DMS 273 treated with DMSO at 0.1 percent for 48 hours (cell line): ENCODE data around the gene CEP104.

Source experiments
- DNase-seq: peaks from one replicate; lab custom pipeline; 2025; lab: John Stamatoyannopoulos, UW

Gene CEP104

GRCh38 chr1:3856923-3857790 lies at the start of gene CEP104, which contains the start of gene DFFB:
Gene CEP104, minus strand, starts transcription at chr1:3857211. Its CDS starts 4,804 bp downstream, at chr1:3852407.
Gene DFFB, plus strand, starts transcription at chr1:3857476. Its CDS starts 128 bp downstream, at chr1:3857604.
- peak; percentile 94 for DNase-seq

- no peak for DNase-seq
Observed at GRCh38 chr1:3906672-3907020, 49.6 kb upstream of the CEP104 start.

GRCh38 chr1:3905953-3906671 lies 49.1 kb upstream of the CEP104 start:
- DNase-seq: no peak

GRCh38 chr1:3905266-3905952 lies 48.4 kb upstream of the CEP104 start:
- DNase-seq: no peak

- DNase-seq: no peak
Observed at GRCh38 chr1:3904843-3905185, 47.8 kb upstream of the CEP104 start.

- DNase-seq: no peak
Observed at GRCh38 chr1:3904006-3904842, 47.2 kb upstream of the CEP104 start.

- DNase-seq: no peak
Observed at GRCh38 chr1:3903141-3904005, 46.4 kb upstream of the CEP104 start.

- DNase-seq: no peak
Observed at GRCh38 chr1:3902571-3903091, 45.6 kb upstream of the CEP104 start.

- no peak for DNase-seq
Observed at GRCh38 chr1:3902111-3902511, 45.1 kb upstream of the CEP104 start.

- DNase-seq: peak; percentile 57
Observed at GRCh38 chr1:3900969-3901529, 44.0 kb upstream of the CEP104 start.

- DNase-seq: peak; percentile 96
Observed at GRCh38 chr1:3900150-3900968, 43.3 kb upstream of the CEP104 start, which contains the start of gene C1orf174. Gene C1orf174, minus strand, starts transcription at chr1:3900272. Its CDS starts 86 bp downstream, at chr1:3900186.

GRCh38 chr1:3899754-3900149 lies 42.7 kb upstream of the CEP104 start:
- DNase-seq: no peak

- no peak for DNase-seq
Observed at GRCh38 chr1:3898994-3899753, 42.2 kb upstream of the CEP104 start.

- no peak for DNase-seq
Observed at GRCh38 chr1:3898475-3898735, 41.4 kb upstream of the CEP104 start.

GRCh38 chr1:3896396-3897000 lies 39.5 kb upstream of the CEP104 start:
- DNase-seq: no peak

- DNase-seq: no peak
Observed at GRCh38 chr1:3895951-3896325, 38.9 kb upstream of the CEP104 start.

GRCh38 chr1:3895279-3895950 lies 38.4 kb upstream of the CEP104 start:
- DNase-seq: no peak
